ENCODE results near the gene PSPN. TPM values are rescaled to one million over a fixed set of nuclear protein-coding genes. Genes with fewer than 3 reads are reported as not detected.

Gene PSPN
- total RNA-seq, 2 donors from 2014 or later: 1.9 to 2.7 TPM

DNA sequence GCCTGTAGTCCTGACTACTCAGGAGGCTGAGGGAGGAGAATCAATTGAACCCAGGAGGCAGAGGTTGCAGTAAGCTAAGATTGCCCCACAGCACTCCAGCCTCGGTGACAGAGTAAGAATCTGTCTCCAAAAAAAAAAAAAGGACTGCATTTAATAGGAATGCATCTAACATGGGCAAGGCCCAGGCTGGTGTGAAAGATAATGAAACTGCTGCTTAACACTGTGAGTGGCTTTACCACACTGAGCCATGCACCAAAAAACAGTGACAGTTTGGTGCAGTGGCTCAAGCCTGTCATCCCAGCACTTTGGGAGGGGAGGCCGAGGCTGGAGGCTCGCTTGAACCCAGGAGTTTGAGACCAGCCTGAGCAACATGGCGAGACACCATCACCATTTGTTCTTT lies 8.6 kb upstream of the PSPN start:
- Histone ChIP-seq H3K36me3 (ENCODE audit: control insufficient read depth, insufficient read depth, low read length) (peaks cover 79% of the 10 kb centered on the region), H3K4me1 (ENCODE audit: control insufficient read depth, insufficient read depth, low read length) (no peaks in the 10 kb centered on the region), H3K9ac (ENCODE audit: extremely low read depth, low read length, poor library complexity, severe bottlenecking) (no peak overlapping the region), H3K27ac (ENCODE audit: low read depth, low read length) (no peak overlapping the region), H3K27me3 (ENCODE audit: control insufficient read depth, insufficient read depth, low read length, poor library complexity, severe bottlenecking) (no peaks in the 10 kb centered on the region), H3K9me3 (ENCODE audit: control insufficient read depth, low read length) (peaks cover 11% of the 10 kb centered on the region), H3K4me3 (ENCODE audit: low read length) (no peak overlapping the region)
- no peaks in the 10 kb centered on the region for H3K27me3 Mint-ChIP-seq (ENCODE audit: insufficient read depth)
- TF ChIP-seq, protein P1, sequence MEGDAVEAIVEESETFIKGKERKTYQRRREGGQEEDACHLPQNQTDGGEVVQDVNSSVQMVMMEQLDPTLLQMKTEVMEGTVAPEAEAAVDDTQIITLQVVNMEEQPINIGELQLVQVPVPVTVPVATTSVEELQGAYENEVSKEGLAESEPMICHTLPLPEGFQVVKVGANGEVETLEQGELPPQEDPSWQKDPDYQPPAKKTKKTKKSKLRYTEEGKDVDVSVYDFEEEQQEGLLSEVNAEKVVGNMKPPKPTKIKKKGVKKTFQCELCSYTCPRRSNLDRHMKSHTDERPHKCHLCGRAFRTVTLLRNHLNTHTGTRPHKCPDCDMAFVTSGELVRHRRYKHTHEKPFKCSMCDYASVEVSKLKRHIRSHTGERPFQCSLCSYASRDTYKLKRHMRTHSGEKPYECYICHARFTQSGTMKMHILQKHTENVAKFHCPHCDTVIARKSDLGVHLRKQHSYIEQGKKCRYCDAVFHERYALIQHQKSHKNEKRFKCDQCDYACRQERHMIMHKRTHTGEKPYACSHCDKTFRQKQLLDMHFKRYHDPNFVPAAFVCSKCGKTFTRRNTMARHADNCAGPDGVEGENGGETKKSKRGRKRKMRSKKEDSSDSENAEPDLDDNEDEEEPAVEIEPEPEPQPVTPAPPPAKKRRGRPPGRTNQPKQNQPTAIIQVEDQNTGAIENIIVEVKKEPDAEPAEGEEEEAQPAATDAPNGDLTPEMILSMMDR (conservative IDR thresholded peaks at IDR 0.05): no peak
- no peak for DNase-seq
- H3K9me3 Mint-ChIP-seq: peaks cover 13% of the 10 kb centered on the region
- WGBS, 2 experiments (ENCODE audit: insufficient coverage in 1 of 2, insufficient read length in 1 of 2): 84 to 95% methylated on average over 2 to 4 of the region's 4 CpGs
- H3K4me1 Mint-ChIP-seq: no peaks in the 10 kb centered on the region
- peaks cover 76% of the 10 kb centered on the region for H3K36me3 Mint-ChIP-seq (ENCODE audit: low read depth)
- no peak overlapping the region for H3K4me3 Mint-ChIP-seq
- no peak overlapping the region for H3K27ac Mint-ChIP-seq

DNA sequence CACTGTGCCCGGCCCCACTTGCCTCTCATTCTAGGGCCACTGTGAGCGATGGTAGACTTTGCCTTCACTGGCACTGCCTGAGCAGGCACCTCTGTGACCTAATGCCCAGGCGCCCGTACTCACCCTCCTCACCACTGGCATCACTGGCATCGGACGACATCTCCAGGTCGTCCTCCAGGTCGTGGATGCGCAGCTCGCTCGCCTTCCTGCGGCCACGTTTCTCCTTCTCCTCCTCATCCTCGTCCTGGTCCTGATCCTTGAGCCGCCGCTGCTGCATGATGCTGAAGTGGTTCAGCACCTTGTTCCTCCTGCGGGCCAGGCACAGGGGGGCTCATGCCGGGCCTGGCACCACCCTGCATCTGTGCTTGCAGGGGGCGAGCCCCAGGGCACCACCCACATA lies 7.5 kb upstream of the PSPN start:
- H3K27me3 ChIP-seq (ENCODE audit: control insufficient read depth, insufficient read depth, low read length, poor library complexity, severe bottlenecking): no peaks in the 10 kb centered on the region
- TF ChIP-seq, protein P1 (conservative IDR thresholded peaks at IDR 0.05): no peak
- WGBS, 2 experiments (ENCODE audit: insufficient coverage in 1 of 2, insufficient read length in 1 of 2): 95 to 98% methylated on average over 12 to 19 of the region's 19 CpGs
- no peak overlapping the region for H3K4me3 Mint-ChIP-seq
- H3K9me3 ChIP-seq (ENCODE audit: control insufficient read depth, low read length): peaks cover 11% of the 10 kb centered on the region
- no peaks in the 10 kb centered on the region for H3K4me1 Mint-ChIP-seq
- no peak overlapping the region for H3K27ac ChIP-seq (ENCODE audit: low read depth, low read length)
- H3K9ac ChIP-seq (ENCODE audit: extremely low read depth, low read length, poor library complexity, severe bottlenecking): no peak overlapping the region
- H3K27ac Mint-ChIP-seq: no peak overlapping the region
- H3K4me3 ChIP-seq (ENCODE audit: low read length): no peak overlapping the region
- H3K36me3 Mint-ChIP-seq (ENCODE audit: low read depth): peaks cover 81% of the 10 kb centered on the region
- no peaks in the 10 kb centered on the region for H3K27me3 Mint-ChIP-seq (ENCODE audit: insufficient read depth)
- H3K4me1 ChIP-seq (ENCODE audit: control insufficient read depth, insufficient read depth, low read length): peaks cover 4% of the 10 kb centered on the region
- H3K9me3 Mint-ChIP-seq: peaks cover 13% of the 10 kb centered on the region
- DNase-seq: no peak
- peaks cover 82% of the 10 kb centered on the region for H3K36me3 ChIP-seq (ENCODE audit: control insufficient read depth, insufficient read depth, low read length)

DNA sequence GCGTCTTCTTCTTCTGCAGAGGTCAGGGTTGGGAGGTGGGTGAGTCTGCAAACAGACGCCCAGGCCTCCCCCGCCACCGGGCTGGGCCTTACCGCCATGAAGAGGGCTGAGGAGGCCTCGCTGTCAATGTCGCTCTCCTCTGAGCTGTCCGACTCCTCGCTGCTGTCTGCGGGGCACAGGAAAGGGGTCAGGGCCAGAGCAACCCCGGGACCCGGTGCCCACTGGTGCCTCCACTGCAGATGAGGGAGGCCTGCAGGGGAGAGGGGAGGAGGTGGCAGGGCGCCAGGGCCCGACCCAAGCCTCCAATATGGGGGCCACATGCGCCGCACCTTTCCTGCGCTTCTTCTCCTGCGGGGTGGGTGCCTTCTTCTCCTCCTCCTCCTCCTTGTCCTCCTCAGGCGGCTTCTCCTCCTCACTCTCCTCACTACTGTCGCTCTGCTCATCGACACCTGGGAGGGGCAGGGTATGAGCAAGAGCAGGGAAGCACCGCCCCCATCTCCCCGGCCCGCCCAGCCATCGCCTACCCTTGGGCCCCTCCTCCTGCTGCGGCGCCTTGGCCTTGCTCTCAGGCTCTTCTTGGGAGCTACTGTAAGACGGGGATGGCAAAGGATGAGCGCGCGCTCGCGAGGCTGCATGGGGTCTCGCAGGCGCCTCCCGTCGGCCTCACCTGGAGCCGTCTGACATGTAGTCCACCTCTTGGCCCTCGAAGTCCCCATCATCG lies 5.5 kb upstream of the PSPN start:
- Mint-ChIP-seq H3K4me3 (no peak overlapping the region), H3K4me1 (no peaks in the 10 kb centered on the region), H3K9me3 (peaks cover 13% of the 10 kb centered on the region), H3K36me3 (ENCODE audit: low read depth) (peaks cover 72% of the 10 kb centered on the region), H3K27ac (no peak overlapping the region), H3K27me3 (ENCODE audit: insufficient read depth) (no peaks in the 10 kb centered on the region)
- H3K4me1 ChIP-seq (ENCODE audit: control insufficient read depth, insufficient read depth, low read length): peaks cover 5% of the 10 kb centered on the region
- no peak overlapping the region for H3K4me3 ChIP-seq (ENCODE audit: low read length)
- H3K9ac ChIP-seq (ENCODE audit: extremely low read depth, low read length, poor library complexity, severe bottlenecking): no peak overlapping the region
- H3K27ac ChIP-seq (ENCODE audit: low read depth, low read length): no peak overlapping the region
- TF ChIP-seq, protein P1 (conservative IDR thresholded peaks at IDR 0.05): no peak
- H3K36me3 ChIP-seq (ENCODE audit: control insufficient read depth, insufficient read depth, low read length): peaks cover 67% of the 10 kb centered on the region
- H3K9me3 ChIP-seq (ENCODE audit: control insufficient read depth, low read length): peaks cover 11% of the 10 kb centered on the region
- 92 to 97% methylated on average over 23 to 38 of the region's 40 CpGs for WGBS, 2 experiments (ENCODE audit: insufficient coverage in 1 of 2, insufficient read length in 1 of 2)
- DNase-seq: peak; percentile 42
- no peaks in the 10 kb centered on the region for H3K27me3 ChIP-seq (ENCODE audit: control insufficient read depth, insufficient read depth, low read length, poor library complexity, severe bottlenecking)
